T47D (cell line): ENCODE results near the gene CPED1.
A peak's percentile ranks its signal among the peaks of the same experiment; 100 is the strongest.

Experiments used
- DNase-seq, 2 experiments: peaks; one replicate each; pipeline versions ENCODE4 v3.0.0 to v3.0.0-alpha.2; 2011 to 2012; ENCODE audit warnings: low read depth in 1 of 2, low spot score in 1 of 2
- JUND ChIP-seq: IDR thresholded peaks from 2 replicates; pipeline ENCODE4 v1.6.1; 2012; ENCODE audit warnings: low read depth
- in situ Hi-C: cut with HindIII; loops from 2 replicates; pipeline ENCODE4 v1.10.0; 2016; ENCODE audit warnings: low sequenced_read_pairs, low pct_unique_long_range_greater_than_20kb

CPED1 gene

GRCh38 chr7:120993553-120994191, 5.2 kb downstream of the CPED1 start:
- TF ChIP-seq JUND = no peak
- no peak for DNase-seq
- in situ Hi-C loops = no loop called here

GRCh38 chr7:120994512-120995410, 6.2 kb downstream of the CPED1 start:
- in situ Hi-C loops = no loop called here
- no peak for TF ChIP-seq JUND
- DNase-seq = no peak

GRCh38 chr7:120995654-120996053, 7.1 kb downstream of the CPED1 start:
- in situ Hi-C loops = no loop called here
- no peak for DNase-seq
- TF ChIP-seq JUND = no peak

- peak in 1 of 2 experiments; percentile 44 for DNase-seq
- no peak for TF ChIP-seq JUND
- in situ Hi-C loops = no loop called here
Observed at GRCh38 chr7:120996333-120996987, 7.9 kb downstream of the CPED1 start.

GRCh38 chr7:120996988-120997345, 8.5 kb downstream of the CPED1 start:
- DNase-seq = no peak
- in situ Hi-C loops = no loop called here
- no peak for TF ChIP-seq JUND

GRCh38 chr7:120997882-120998474, 9.5 kb downstream of the CPED1 start:
- in situ Hi-C loops = no loop called here
- TF ChIP-seq JUND = no peak
- DNase-seq = no peak

- no peak for DNase-seq
- no peak for TF ChIP-seq JUND
- in situ Hi-C loops = no loop called here
Observed at GRCh38 chr7:120998520-120998919, 10.0 kb downstream of the CPED1 start.

- in situ Hi-C loops = no loop called here
- DNase-seq = no peak
- TF ChIP-seq JUND = no peak
Observed at GRCh38 chr7:120998996-120999565, 10.6 kb downstream of the CPED1 start.

- TF ChIP-seq JUND = no peak
- no peak for DNase-seq
- in situ Hi-C loops = no loop called here
Observed at GRCh38 chr7:121000081-121000983, 11.8 kb downstream of the CPED1 start.

- no peak for DNase-seq
- in situ Hi-C loops = no loop called here
- TF ChIP-seq JUND = no peak
Observed at GRCh38 chr7:121001234-121001906, 12.9 kb downstream of the CPED1 start.
